Left ventricle myocardium superior (tissue), 1 donor: ENCODE measurements around the gene OR1D5. TPM values are rescaled to one million over a fixed set of nuclear protein-coding genes. Genes with fewer than 3 reads are reported as not detected.
"Not testable (repeated sequence)": the region's sequence is repeated elsewhere in the genome, so short reads cannot be mapped to it uniquely, and the experiment has no call there.

Experiments
- ATAC-seq: fragments of 200-7000 bp; cut with Tn5 transposase; one replicate; pipeline ENCODE4 v1.9.1; 2020; ENCODE audit warnings: mild to moderate bottlenecking, moderate library complexity
- DNase-seq: peaks from one replicate; pipeline ENCODE4 v3.0.0-alpha.2; 2020
- intact Hi-C: fragments of 100-400 bp; cut with micrococcal nuclease; formaldehyde crosslinking; loops from one replicate; pipeline ENCODE4 v1.11.0; 2022
- total RNA-seq: library from RNA; stranded (reverse); fragmentation: NEBNext Ultra II Directional; extraction: Animal tissue kit (Norgen Biotek cat#: 25700); gene quantifications from one replicate; pipeline ENCODE4 v1.2.1, GENCODE V29; 2021
- donor health status: DM: no; HTN: yes; CAD: no; lungs with severe emphysema.

The OR1D5 gene
- total RNA-seq, 1 donor from 2014 or later, result not detected

DNA sequence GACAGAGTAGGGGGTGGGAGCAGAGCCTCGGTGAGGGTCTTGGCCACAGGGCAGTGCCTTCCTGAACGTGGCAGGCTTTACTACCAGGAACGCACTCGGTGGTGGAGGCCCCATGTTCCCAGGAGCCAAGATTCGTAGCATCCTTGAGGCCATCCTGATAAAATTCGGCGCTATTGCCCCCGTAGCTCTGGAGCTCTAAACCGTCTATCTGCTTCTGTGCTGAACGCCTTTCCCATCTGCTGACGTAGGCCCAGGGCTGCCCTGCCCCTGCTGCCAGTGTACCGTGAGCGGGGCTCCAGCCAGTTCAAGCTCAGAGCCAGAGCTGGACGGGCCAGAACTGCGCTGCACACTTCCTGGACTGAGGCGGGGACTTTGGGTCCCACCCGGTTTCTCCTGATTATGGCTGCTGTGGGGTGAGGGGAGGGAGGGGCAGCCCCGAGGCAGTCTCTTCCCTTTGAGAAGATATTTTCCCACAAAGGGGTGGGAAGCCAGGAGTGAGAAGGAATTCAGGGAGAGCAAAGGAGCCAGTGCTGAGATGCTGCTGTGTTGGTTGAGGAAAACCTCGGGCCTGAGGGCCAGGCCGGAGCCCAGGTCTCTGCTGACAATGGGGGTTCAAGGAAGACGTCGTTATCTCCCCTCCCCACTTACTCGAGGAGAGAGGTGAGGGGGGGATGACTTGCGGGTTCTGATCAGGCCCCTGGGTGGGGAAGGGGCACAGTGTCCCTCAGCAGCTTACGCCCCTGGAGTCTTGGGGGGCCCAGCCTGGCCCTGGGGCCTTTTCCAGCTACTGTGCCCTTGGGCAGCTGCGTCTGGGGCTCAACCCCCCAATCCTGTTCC is 29.4 kb downstream of the OR1D5 start:
- ATAC-seq (peak; percentile 3), DNase-seq (no peak)
- intact Hi-C loops, result no loop called here

GRCh38 chr17:3033248-3033640 is 30.2 kb downstream of the OR1D5 start:
- ATAC-seq (no peak), DNase-seq (no peak)
- intact Hi-C loops, result no loop called here

DNA sequence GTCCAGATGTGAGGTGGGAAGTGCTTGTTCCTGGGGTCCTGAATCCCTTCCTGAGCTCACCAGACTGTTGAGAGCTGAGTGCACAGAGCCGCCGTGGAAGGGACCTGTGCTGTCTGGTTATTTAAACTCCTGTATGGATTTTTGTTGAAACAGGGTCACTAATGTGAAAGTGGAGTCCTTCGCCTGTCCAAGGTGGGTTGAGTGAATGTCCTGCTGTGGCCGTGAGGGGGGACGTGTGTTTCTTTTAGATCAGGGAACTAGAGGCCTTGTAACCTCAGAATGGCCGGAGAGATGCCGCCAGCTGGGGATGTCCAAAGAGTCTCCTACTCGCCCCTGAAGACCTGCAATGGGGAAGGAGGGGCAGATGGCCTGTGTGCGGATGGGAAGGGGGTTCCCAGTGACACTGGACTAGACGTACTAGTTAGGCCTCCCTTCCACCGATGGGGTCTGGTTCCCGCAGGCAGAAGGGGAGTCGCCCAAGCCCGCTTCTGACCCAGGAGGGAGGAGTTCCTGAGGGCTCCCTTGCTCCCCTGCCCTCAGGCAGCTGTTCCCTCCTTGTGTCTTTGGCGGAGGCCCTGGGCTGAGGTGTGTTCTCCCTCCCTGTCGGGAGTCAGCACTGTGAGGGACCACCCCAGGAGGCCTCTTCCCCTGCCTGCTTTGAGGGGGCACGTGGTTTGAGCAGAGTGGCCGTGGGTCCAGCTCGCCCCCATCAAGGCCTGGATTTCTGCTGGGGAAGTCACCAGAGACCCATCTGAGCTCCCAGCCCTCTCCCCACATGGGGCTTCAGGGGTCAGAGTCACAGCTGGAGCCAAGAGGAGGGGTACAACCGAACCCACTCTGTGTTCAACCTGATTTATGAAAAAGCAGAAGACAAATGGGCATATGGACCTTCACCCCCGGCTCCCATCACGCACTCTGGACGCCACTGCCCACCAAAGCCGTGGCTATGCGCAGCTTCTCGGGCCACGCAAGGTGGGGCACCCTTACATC is 30.9 kb downstream of the OR1D5 start:
- DNase-seq (no peak), ATAC-seq (no peak)
- intact Hi-C loops, result no loop called here

DNA sequence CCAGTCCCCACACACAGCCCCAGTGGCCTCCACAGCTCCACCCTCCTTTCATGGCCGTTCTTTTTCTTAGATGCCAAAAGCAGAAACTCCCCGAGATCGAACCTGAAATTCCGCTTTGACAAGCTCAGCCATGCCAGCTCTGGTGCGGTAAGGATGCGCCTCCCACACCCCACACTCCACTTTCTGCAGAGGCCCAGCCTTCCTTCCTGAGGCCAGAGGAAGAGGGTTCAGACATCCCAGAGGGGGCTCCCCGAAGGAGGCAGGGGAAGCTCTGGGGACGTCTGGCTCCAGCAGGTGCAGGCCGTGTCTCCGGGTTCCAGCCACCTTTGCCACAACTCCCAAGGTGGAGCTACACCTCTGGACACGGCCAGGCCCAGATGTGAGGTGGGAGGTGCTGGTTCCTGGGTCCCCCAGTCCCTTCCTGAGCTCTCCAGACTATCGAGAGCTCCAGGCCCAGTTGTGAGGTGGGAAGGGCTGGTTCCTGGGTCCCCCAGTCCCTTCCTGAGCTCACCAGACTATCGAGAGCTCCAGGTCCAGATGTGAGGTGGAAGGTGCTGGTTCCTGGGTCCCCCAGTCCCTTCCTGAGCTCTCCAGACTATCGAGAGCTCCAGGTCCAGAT is 32.4 kb downstream of the OR1D5 start:
- DNase-seq, ATAC-seq, intact Hi-C loops: not testable (repeated sequence)

DNA sequence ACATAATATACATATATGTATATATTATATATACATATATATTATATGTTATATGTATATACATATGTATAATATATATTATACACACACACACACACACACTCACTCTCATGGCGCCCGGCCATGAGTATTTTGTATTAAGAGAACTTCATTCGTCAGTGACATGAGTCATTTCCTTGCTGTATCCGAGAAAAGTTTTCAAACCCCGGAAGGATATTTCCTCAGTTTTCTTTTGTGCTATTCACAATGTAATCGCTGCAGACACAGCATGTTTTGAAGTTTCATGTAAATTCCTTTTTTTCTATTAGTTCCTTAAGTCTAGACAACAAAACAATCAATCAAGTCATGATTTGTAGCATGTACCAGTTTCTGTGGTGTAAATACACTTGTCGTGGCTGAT is 33.3 kb downstream of the OR1D5 start:
- DNase-seq (no peak), ATAC-seq (no peak)
- intact Hi-C loops, result no loop called here

DNA sequence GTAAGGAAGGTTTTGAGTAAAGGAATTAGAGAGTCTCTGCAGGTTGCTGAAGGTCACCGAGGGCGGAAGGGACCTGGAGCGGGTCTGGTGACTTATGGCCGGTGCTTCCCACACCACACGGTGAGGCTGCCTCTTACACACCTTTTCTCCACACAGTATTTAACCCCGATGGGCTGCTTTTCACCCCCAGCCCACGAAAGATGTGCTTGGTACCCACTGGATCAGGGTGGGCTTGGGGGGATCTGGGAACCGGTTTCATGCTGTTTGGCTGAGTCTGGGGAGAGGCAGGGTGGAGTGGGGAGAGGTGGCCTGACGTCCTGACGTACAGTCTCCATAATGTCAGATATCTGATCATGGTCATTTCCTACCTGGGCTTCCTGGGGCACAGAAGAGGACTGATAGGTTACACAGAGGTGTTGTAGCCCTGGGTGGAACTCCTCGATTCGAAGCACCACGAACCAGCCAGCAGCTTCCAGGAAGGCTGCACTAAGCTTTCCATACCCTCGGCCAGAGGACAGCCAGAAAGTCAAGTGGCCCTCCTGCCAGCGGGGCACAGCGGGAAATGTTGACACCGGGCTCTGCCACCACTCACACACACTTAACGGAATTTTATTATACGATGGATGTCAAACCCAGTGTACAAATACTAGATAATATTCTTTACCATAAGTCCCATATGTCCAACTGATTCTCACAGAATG is 34.0 kb downstream of the OR1D5 start:
- intact Hi-C loops, result no loop called here

DNA sequence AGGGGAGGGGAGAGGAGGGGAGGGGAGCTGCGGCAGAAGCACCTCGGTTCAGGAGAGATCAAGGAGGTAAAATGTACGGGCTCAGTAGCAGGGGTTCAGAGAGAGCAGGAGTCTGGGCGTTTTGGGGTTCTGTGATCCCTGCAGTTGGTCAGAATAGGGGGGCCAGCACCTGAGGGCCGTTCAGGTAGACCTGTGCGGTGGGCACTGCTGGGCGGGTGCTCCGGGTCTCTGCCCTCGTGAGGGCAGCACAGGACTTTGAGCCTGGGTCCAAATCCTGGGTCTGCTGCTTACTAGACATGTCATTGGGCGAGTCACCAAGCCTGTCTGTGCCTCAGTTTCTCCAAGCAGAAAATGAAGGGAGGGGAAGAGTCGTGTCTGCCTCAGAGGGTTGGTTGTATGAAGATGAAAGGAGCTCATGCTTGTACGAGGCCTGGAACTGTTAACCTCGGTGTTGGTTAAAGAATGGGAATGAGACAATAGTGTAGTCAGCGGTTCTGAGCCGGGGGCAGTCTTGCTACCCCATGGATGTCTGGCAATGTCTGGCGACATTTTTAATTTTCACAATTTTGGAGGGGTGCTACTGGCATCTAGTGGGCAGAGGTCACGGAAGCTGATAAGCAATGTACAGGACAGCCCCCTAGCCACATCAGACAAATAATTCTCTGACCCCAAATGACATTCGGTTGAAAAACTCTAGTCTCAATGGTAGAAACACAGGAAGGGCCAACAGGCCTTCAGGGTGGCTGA is 35.4 kb downstream of the OR1D5 start:
- DNase-seq (no peak), ATAC-seq (no peak)
- intact Hi-C loops, result no loop called here

More for the DNA sequence above, 34.0 kb downstream of the OR1D5 start:
- ATAC-seq, result peak; percentile 91
- peak; percentile 82 for DNase-seq

DNA sequence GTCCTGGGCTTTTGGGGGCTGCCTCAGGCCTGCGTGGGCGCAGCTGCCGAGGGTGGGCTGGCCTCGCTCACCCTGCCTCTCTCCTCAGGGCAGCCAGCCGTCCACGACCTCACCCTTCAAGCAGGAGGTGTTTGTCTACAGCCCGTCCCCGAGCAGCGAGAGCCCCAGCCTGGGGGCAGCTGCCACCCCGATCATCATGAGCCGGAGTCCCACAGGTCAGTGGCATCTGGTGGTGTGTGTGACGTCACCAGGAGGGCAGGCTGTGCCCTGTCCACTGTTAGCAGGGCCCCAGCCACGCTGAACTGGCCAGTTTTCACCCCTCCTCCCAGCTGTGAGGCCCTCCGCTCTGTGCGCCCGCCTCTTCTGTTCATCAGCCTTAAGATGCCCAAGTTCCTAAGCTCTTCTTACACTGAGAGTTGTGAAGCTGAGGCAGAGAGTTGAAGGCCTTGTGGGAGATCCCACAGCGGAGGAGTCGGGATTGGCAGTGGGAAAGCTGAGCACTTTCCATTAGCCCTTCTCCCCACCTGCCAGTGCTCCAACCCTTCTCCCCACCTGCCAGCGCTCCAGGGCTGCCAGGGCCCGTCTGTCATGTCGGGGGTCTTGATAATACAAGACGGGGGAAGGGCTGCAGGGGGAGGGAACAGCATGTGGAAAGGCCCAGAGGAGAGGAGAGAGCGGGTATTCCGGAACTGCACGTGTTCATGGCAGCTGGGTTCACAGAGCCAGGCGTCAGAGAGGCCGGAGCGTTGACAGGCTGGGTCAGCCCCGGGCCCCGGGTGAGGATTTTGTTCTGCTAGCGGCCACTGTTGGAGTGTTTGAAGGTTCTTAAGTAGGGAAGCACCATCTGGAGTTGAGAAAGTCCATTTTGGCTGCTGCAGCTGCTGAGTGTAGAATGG is 36.3 kb downstream of the OR1D5 start:
- DNase-seq (peak; percentile 44), ATAC-seq (peak; percentile 9)
- intact Hi-C loops, result no loop called here

GRCh38 chr17:3026125-3026855 is 37.1 kb downstream of the OR1D5 start:
- DNase-seq (no peak), ATAC-seq (no peak)
- intact Hi-C loops, result no loop called here

GRCh38 chr17:3025421-3026124 is 37.8 kb downstream of the OR1D5 start:
- no peak for ATAC-seq
- intact Hi-C loops, result no loop called here

GRCh38 chr17:3024346-3024745 is 39.1 kb downstream of the OR1D5 start:
- DNase-seq, result no peak
- intact Hi-C loops, result no loop called here
- ATAC-seq, result no peak

More at GRCh38 chr17:3025421-3026124, 37.8 kb downstream of the OR1D5 start:
- DNase-seq, result no peak

- DNase-seq, result no peak
- ATAC-seq, result no peak
- intact Hi-C loops, result no loop called here
Observed at GRCh38 chr17:3022197-3022596, 41.2 kb downstream of the OR1D5 start.

DNA sequence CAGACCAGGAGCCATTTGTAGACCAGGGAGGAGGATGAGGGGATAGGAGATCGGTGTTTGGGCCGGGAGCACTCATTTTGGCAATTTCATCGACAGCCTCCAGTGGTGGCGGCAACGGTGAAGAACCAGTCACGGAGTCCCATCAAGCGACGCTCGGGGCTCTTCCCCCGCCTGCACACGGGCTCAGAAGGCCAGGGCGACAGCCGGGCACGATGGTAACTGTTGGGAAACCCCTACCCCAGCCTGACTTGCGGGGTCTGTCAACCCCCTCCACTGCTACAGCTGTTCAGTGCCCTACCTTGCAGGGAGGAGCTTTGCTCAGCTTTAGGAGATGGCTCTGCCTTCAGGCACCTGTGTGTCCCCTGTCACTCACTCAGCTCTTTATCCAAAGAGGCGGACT is 43.0 kb downstream of the OR1D5 start:
- no peak for ATAC-seq
- DNase-seq, result no peak
- intact Hi-C loops, result no loop called here

- ATAC-seq, result no peak
- intact Hi-C loops, result no loop called here
Observed at GRCh38 chr17:3019761-3020160, 43.6 kb downstream of the OR1D5 start.

DNA sequence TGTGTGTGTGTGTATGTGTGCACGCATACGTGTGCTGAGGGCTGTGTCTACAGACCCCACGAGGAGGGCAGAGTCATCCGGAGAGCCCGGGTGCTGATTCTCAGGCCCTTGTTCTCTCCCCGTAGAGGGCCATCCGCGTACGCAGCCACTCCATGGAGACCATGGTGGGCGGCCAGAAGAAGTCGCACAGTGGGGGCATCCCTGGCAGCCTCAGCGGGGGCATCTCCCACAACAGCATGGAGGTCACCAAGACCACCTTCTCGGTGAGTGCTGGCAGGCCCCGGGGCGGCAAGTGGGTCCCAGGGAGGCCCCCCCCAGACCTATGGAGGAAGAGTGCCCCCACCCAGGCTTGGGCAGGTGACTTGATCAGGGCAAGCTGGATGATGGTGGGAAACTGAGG is 45.5 kb downstream of the OR1D5 start:
- no peak for ATAC-seq
- intact Hi-C loops, result no loop called here
- DNase-seq, result peak; percentile 13

More at GRCh38 chr17:3019761-3020160, 43.6 kb downstream of the OR1D5 start:
- DNase-seq, result no peak

- DNase-seq (peak; percentile 8), ATAC-seq (no peak)
- intact Hi-C loops, result no loop called here
Observed at GRCh38 chr17:3015890-3016289, 47.5 kb downstream of the OR1D5 start.
